Measurements from ENCODE around the gene CELF5. TPM values are rescaled to one million over a fixed set of nuclear protein-coding genes. Genes with fewer than 3 reads are reported as not detected.

Gene CELF5
- total RNA-seq, 1 experiment from 2014 or later = 7.7 TPM

- TF ChIP-seq ESRRA (CRISPR knock-in tag; IDR thresholded peaks at IDR 0.05; ENCODE audit: borderline replicate concordance) = peak; percentile 45; the same call in 1 of the 2 replicates
- TF ChIP-seq MAX (CRISPR knock-in tag; IDR thresholded peaks at IDR 0.05) = no peak
- TF ChIP-seq, protein P1, sequence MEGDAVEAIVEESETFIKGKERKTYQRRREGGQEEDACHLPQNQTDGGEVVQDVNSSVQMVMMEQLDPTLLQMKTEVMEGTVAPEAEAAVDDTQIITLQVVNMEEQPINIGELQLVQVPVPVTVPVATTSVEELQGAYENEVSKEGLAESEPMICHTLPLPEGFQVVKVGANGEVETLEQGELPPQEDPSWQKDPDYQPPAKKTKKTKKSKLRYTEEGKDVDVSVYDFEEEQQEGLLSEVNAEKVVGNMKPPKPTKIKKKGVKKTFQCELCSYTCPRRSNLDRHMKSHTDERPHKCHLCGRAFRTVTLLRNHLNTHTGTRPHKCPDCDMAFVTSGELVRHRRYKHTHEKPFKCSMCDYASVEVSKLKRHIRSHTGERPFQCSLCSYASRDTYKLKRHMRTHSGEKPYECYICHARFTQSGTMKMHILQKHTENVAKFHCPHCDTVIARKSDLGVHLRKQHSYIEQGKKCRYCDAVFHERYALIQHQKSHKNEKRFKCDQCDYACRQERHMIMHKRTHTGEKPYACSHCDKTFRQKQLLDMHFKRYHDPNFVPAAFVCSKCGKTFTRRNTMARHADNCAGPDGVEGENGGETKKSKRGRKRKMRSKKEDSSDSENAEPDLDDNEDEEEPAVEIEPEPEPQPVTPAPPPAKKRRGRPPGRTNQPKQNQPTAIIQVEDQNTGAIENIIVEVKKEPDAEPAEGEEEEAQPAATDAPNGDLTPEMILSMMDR (IDR thresholded peaks at IDR 0.05) = peak; percentile 25; the same call in 1 of the 2 replicates
- no peak for TF ChIP-seq NR3C1 (CRISPR knock-in tag; conservative IDR thresholded peaks at IDR 0.05; ENCODE audit: low read depth)
- TF ChIP-seq E2F5 (CRISPR knock-in tag; IDR thresholded peaks at IDR 0.05) = 0 out of 2 replicates have a peak, but pooled peaks have one; percentile 9
- TF ChIP-seq, protein P2, sequence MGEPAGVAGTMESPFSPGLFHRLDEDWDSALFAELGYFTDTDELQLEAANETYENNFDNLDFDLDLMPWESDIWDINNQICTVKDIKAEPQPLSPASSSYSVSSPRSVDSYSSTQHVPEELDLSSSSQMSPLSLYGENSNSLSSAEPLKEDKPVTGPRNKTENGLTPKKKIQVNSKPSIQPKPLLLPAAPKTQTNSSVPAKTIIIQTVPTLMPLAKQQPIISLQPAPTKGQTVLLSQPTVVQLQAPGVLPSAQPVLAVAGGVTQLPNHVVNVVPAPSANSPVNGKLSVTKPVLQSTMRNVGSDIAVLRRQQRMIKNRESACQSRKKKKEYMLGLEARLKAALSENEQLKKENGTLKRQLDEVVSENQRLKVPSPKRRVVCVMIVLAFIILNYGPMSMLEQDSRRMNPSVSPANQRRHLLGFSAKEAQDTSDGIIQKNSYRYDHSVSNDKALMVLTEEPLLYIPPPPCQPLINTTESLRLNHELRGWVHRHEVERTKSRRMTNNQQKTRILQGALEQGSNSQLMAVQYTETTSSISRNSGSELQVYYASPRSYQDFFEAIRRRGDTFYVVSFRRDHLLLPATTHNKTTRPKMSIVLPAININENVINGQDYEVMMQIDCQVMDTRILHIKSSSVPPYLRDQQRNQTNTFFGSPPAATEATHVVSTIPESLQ (CRISPR knock-in tag; IDR thresholded peaks at IDR 0.05) = no peak
- TF ChIP-seq USF2 (CRISPR knock-in tag; IDR thresholded peaks at IDR 0.05) = no peak
- TF ChIP-seq ARID4B (CRISPR knock-in tag; IDR thresholded peaks at IDR 0.05; ENCODE audit: borderline replicate concordance) = no peak
- TF ChIP-seq ZNF138 (CRISPR knock-in tag; conservative IDR thresholded peaks at IDR 0.05) = no peak
- no peak for TF ChIP-seq USF1 (CRISPR knock-in tag; IDR thresholded peaks at IDR 0.05)
- no peak for TF ChIP-seq ZNF423 (CRISPR knock-in tag; IDR thresholded peaks at IDR 0.05)
- no peak for TF ChIP-seq SMAD3 (CRISPR knock-in tag; IDR thresholded peaks at IDR 0.05; ENCODE audit: borderline replicate concordance)
Measured at GRCh38 chr19:3210347-3211017, 14.0 kb upstream of the CELF5 start (continued).

GRCh38 chr19:3211191-3211590 lies 13.3 kb upstream of the CELF5 start:
- Mint-ChIP-seq H3K27me3 (ENCODE audit: low read depth) (no peaks in the 10 kb centered on the region), H3K4me1 (peaks cover 3% of the 10 kb centered on the region; the same call in 1 of the 2 replicates), H3K36me3 (peaks cover 2% of the 10 kb centered on the region), H3K27ac (no peak overlapping the region), H3K4me3 (no peak overlapping the region), H3K9me3 (no peaks in the 10 kb centered on the region)
- POLR2A ChIA-PET = interaction anchor here (0.5 to 0.7 kb wide), 2 partner anchors 107 to 116 kb away, joined by 3 to 5 read pairs; no protein-coding TSS in a partner anchor
- TF ChIP-seq ZBTB21 (CRISPR knock-in tag; IDR thresholded peaks at IDR 0.05; ENCODE audit: borderline replicate concordance) = no peak
- TF ChIP-seq E2F4 (CRISPR knock-in tag; IDR thresholded peaks at IDR 0.05; ENCODE audit: borderline replicate concordance, low read depth) = no peak
- TF ChIP-seq ZNF317 (CRISPR knock-in tag; IDR thresholded peaks at IDR 0.05; ENCODE audit: borderline replicate concordance, low read depth) = peak; percentile 75; the same call in 1 of the 2 replicates
- TF ChIP-seq EMX1 (CRISPR knock-in tag; IDR thresholded peaks at IDR 0.05) = no peak
- TF ChIP-seq CREM (CRISPR knock-in tag; IDR thresholded peaks at IDR 0.05) = no peak
- no peak for TF ChIP-seq ETV6 (CRISPR knock-in tag; IDR thresholded peaks at IDR 0.05)
- no peak for TF ChIP-seq ATF3 (CRISPR knock-in tag; conservative IDR thresholded peaks at IDR 0.05)
- no peak for TF ChIP-seq MAX (CRISPR knock-in tag; IDR thresholded peaks at IDR 0.05)
- TF ChIP-seq E2F5 (CRISPR knock-in tag; IDR thresholded peaks at IDR 0.05) = 0 out of 2 replicates have a peak, but pooled peaks have one; percentile 3
- ATAC-seq = peak; percentile 7
- CTCF ChIA-PET = interaction anchor here (1.0 to 2.7 kb wide), 10 partner anchors 8 to 260 kb away, joined by 3 to 18 read pairs (median 4); partner anchors contain the start of gene CELF5
- no peak for DNase-seq (ENCODE audit: low spot score)
